HG03520 (cell line): Measurements from ENCODE around the gene TMEM191B.
"Not testable (repeated sequence)": the region's sequence is repeated elsewhere in the genome, so short reads cannot be mapped to it uniquely, and the experiment has no call there.

Source experiments
- ATAC-seq: cut with Tn5 transposase; IDR thresholded peaks from one replicate; pipeline ENCODE4 v1.9.1; 2021; ENCODE audit warnings: mild to moderate bottlenecking, moderate library complexity; ENCODE audit not compliant: unreplicated experiment

TMEM191B gene

DNA sequence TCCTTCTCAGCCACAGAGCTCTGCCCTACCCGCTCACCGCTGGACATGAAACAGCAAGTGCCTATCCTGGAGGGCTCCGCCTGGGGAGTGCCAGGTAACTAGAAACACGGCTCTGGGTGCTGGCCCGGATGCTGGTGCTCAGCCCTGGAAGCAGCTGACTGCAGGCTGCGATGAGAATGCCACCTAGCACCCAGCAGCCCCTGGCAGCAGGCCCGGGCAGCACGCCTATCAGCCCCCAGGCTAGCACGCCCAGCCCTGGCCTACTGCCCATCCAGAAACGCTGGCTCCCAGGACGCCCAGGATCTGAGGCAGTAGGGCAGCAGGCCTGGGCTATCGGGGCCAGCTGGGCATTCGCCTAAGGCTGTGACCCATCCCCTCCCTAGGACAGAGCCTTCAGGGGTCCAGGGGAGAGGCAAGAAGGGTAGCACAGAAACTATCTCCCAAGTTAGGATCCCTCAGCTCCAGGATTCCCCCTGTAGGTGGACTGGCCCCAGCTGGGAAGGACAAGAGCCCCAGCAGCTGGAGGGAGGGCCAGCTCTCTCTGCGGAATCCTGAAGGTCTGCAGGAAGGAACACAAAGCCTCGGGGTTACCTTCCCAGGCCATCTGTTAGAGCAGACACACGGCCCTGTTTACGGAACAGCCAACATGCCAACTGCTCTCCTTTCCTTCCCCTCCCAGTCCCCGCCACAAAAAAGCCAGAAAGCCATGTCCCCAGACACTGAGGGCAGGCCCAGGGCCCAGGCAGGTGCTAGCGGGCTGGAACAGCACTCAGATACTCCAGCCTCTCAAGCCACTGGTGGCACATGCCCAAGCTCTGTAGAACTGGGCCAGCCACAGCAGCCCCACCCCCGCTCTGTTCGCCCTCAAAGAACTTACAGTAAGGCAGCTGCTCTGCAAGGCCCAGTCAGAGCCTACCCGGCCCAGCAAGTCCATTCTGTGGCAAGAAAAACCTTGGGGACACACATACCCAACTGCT, 27.0 kb downstream of the TMEM191B start:
- not testable (repeated sequence) for ATAC-seq

DNA sequence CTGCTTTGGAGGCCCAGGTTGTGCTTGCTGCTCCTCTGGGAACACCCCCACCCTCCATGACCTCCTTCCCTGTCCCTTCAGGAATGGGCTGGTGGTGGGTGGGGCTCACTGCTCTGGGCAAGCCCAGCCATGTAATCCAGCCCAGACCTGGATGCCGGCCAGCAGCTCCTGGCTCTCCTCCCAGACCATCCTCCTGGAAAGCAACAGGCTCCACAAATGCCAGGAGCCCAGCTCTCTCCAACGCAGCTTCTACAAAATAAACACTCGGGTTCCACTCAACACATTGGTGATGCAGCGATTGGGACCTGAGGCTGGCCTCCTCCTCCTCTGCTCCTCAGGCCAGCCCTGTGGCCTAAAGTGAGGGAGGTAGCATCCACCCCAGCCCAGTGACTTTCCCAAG, 30.9 kb downstream of the TMEM191B start:
- ATAC-seq: not testable (repeated sequence)

DNA sequence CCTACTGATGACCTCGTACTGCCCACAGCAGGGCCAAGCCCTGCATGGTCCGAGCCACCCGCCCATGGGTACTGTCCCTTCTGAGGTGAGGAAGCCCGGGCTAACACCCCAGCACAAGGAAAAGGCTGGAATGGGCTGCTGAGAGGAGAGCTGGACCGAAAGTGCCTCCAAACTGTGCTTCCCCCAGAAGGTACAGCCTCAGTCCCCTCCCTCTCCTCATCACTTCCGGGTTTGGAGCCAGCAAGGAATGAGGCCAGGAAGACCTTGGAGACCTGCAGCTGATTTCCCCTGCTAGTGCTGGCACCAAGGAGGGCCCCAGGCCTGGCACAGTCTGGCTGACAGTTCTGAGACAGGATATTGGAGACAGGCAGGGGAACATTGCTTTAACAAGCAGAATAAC, 31.3 kb downstream of the TMEM191B start:
- not testable (repeated sequence) for ATAC-seq

DNA sequence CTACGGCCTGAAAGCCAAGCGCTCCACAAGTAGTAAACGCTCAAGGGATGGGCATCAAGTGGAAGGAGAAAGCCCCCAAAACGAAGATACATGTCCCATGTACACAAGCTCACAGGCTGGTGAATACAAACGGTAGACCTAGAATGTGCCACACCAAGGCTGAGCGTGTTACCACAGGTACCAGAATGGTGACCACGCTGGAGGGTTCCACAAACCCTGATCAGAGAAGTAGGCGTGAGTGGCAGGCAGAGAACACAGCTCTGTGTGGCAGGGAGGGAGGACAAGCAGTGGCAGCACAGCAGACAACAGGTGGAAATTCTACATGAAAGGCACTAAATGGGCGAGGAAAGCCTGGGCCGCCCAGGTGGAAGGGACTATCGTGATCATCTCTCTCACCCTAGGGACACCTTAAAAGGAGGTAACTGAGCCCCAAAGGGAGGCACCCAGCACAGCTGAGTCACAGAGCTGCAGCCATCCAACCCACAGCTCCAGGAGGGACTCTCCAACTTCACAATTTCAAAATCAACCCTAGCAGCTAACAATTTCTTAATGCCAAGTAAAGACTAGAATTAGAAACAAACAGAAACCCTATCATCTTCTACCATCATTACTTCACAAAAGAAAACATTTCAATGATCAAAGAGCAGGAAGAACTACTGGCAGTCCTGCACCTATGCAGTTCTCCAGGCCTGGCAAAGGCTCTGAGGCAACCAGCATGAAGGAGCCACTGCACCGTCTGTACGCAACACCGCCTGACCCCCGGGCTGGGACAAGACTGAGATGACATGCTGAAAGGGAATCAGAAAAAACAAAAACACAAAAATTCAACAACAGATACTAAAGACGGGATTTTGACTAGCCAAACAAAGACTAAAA, 32.7 kb downstream of the TMEM191B start:
- ATAC-seq: not testable (repeated sequence)

DNA sequence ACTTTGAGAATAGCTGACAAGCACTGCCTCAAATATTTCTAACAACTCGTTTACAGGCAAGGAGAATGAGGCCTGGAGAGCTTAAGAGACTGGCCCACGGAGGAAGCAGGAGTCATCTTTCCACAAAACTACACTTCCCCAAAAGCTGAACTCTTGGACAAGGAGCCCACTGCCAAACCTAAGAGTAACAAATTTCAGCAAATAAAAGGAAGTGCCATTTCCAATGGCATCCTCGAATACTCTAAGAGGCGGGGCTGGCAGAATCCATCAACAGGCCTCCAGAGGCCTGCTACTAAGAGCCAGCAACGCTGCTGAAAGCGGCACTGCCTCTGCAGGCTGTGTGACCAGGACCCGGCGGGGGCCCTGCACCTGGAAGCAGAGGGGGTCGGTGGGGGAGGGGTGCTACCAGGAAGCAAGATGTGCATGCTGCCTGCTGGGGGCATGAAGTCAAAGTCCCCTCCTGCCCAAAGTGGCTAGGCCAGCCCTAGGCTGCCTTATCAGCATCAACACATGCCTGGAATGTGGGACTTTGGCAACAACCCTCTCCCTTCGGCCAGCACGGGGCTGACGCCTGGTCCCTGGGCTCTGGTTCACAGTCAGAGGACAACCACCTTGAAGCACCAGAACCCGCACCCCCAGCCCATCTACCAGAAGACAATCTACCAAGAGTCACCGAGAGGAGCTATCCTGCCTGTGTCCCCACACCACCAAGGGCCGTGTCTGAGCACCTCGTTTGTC, 43.1 kb downstream of the TMEM191B start:
- ATAC-seq: not testable (repeated sequence)

DNA sequence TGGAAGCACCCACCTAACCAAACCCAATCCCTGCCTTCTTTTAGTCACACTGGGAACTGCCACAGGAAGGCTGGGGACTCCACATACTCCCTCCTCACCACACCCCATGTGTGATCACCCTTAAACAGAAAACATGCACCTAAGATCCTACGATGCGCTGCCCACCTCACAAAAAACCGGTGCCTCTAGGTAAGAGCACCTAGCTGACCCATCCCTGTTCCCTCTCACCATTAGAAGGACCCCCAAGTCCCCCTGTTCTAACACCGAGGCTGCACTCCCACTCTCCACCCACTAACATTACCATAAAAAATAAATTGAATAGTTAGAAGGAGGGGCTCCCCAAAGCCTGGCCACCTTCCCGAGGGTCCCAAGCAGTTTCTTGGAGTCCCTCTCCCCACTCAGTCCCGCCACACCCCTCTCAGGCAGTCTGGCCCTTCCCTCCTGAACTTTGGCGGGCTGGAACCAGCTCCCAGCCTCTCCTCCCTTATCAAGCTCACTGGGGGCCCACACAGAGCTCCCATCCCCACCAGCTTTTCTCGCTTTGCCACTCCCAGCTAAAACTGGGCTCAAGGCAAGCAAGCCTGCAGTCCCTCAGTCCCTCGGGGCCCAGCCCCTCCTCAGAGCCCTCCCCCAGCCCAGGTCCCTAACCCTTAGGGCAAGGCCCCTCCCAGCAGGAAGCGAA, 46.0 kb downstream of the TMEM191B start:
- not testable (repeated sequence) for ATAC-seq

DNA sequence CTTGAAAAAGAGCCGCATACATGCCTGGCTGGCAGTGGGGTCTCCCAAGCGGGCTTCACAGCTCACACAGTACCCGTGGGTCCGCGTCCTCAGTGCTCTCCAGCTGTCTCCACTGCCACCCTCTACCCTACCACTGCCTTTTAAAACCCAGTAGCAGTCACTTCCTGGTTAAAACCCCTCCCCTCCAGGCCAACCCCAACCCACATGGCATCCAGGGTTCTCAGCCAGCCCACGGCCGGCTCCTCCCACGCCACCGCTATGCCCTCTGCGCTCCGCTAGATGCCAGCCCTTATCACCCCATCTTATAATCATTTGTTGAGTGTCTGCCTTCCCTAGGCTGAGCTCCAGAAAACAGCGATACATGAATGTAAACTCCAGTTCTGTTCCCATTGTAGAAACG, 47.0 kb downstream of the TMEM191B start:
- ATAC-seq: not testable (repeated sequence)

DNA sequence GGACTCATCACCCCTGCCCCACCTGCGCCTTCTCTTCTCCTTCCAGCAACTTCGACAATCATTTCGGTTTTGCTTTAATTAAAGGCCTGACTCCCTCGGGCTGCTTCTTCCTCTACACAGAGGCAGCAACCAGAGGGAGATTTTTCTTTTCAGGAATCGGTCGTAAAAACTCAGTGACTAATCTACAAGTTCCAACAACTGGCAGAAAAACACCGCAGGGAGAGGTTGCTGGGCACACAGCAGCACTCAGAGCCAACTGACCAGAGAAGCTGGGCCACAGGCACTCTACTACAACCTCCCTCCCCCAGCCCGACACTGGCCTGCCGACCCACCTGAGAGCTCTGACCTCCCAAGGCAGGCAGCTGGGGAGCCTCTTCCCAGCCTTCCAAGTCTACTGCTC, 48.1 kb downstream of the TMEM191B start:
- not testable (repeated sequence) for ATAC-seq

DNA sequence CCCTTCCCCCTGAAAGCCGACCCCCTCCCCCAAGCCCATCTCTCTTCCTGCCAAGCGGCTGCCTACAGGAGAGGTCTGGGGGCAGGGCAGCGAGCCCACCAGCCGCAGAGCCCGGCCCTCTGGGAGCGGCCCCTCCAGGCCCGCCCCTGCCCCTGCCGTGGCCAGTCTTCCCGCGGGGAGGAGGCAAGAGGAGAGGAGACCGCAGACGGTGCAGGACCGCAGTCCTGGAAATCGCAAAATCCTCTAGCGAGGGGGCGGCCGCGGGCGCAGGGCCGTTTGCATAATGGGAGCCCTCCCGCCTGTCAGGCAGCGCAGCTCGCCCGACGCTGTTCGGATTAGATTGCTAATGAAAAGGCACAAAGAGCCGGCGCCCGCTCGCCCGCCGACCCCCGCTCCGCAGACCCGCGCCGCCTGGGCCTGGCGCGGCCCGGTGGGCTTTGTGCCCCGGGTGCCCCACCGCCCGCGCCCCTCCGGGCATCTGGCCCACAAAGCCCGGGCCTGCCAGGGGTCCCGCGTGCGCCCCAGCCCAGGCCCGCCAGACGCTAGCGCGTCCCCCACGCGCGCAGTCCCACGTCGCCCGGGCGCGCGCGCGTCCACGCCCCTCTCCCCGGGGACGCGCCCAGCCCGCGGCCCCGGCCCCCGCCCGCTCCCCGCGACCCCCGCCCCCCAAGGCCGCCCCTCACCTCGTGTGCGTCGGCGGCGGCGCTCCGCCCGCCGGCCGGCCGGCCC, 49.7 kb downstream of the TMEM191B start:
- ATAC-seq: peak; percentile 34

DNA sequence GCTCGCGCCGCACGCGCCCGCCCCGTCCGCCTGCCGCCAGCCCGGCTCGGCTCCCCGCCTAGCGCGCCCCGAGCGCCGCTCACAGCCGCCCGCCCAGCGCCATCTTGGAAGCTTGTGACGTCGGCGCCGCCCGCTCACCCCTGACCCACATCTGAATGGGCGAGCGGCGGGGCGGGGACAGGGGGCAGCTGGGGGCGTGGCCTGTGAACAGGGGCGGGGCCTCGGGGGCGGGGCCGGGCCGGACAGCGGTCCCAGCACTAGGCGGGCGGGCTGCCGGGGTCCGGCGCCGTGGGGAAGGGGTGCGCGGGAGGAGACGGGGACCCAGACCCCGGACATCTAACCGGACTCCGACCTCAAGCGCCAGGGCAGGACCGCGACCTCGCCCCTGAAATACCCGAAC, 50.2 kb downstream of the TMEM191B start:
- ATAC-seq: peak; percentile 71
